ENCODE measurements around the gene RNPC3.

RNPC3 gene

GRCh38 chr1:103525607-103526507 is at the start of gene RNPC3:
Gene RNPC3 (plus strand): TSS chr1:103525699. CDS start chr1:103526071, 372 bp downstream.
- peak; percentile 93 for DNase-seq (ENCODE audit: low read depth)

- no peak for DNase-seq (ENCODE audit: low read depth)
Measured at GRCh38 chr1:103477101-103477500, 48.4 kb upstream of the RNPC3 start.

GRCh38 chr1:103489935-103490334 is 35.6 kb upstream of the RNPC3 start:
- DNase-seq (ENCODE audit: low read depth) = peak; percentile 9

- DNase-seq (ENCODE audit: low read depth) = peak; percentile 10
Measured at GRCh38 chr1:103492003-103492625, 33.4 kb upstream of the RNPC3 start.

GRCh38 chr1:103496014-103496635 is 29.4 kb upstream of the RNPC3 start:
- DNase-seq (ENCODE audit: low read depth) = peak; percentile 64

GRCh38 chr1:103497404-103497803 is 28.1 kb upstream of the RNPC3 start:
- no peak for DNase-seq (ENCODE audit: low read depth)

- DNase-seq (ENCODE audit: low read depth) = no peak
Measured at GRCh38 chr1:103509250-103509649, 16.2 kb upstream of the RNPC3 start.

GRCh38 chr1:103513711-103514110 is 11.8 kb upstream of the RNPC3 start:
- DNase-seq (ENCODE audit: low read depth) = peak; percentile 42

GRCh38 chr1:103514920-103515503 is 10.5 kb upstream of the RNPC3 start:
- DNase-seq (ENCODE audit: low read depth) = peak; percentile 67

- peak; percentile 3 for DNase-seq (ENCODE audit: low read depth)
Measured at GRCh38 chr1:103516283-103516682, 9.2 kb upstream of the RNPC3 start.

- peak; percentile 83 for DNase-seq (ENCODE audit: low read depth)
Measured at GRCh38 chr1:103516693-103517092, 8.8 kb upstream of the RNPC3 start.

GRCh38 chr1:103517380-103518047 is 8.0 kb upstream of the RNPC3 start:
- DNase-seq (ENCODE audit: low read depth) = peak; percentile 60

- DNase-seq (ENCODE audit: low read depth) = no peak
Measured at GRCh38 chr1:103520822-103521221, 4.7 kb upstream of the RNPC3 start.

- no peak for DNase-seq (ENCODE audit: low read depth)
Measured at GRCh38 chr1:103523346-103523745, 2.2 kb upstream of the RNPC3 start.

- DNase-seq (ENCODE audit: low read depth) = peak; percentile 70
Measured at GRCh38 chr1:103525114-103525606, 339 bp upstream of the RNPC3 start.

- DNase-seq (ENCODE audit: low read depth) = no peak
Measured at GRCh38 chr1:103527331-103527730, 1.8 kb downstream of the RNPC3 start.

GRCh38 chr1:103529746-103530145 is 4.2 kb downstream of the RNPC3 start:
- DNase-seq (ENCODE audit: low read depth) = peak; percentile 71

GRCh38 chr1:103538226-103538625 is 12.7 kb downstream of the RNPC3 start:
- no peak for DNase-seq (ENCODE audit: low read depth)

- DNase-seq (ENCODE audit: low read depth) = no peak
Measured at GRCh38 chr1:103541431-103541830, 15.9 kb downstream of the RNPC3 start.

GRCh38 chr1:103546496-103546895 is 21.0 kb downstream of the RNPC3 start:
- no peak for DNase-seq (ENCODE audit: low read depth)

GRCh38 chr1:103547840-103548239 is 22.3 kb downstream of the RNPC3 start:
- no peak for DNase-seq (ENCODE audit: low read depth)

- DNase-seq (ENCODE audit: low read depth) = no peak
Measured at GRCh38 chr1:103560427-103560826, 34.9 kb downstream of the RNPC3 start.
